ENCODE results near the gene TAT.
A peak's percentile ranks its signal among the peaks of the same experiment; 100 is the strongest.

The TAT gene

GRCh38 chr16:71536752-71537499 is 40.0 kb downstream of the TAT start:
- no peak for DNase-seq

GRCh38 chr16:71532366-71532765 is 44.5 kb downstream of the TAT start:
- DNase-seq, result no peak

- no peak for DNase-seq
Measured at GRCh38 chr16:71528863-71529262, 48.0 kb downstream of the TAT start.

- DNase-seq, result no peak
Measured at GRCh38 chr16:71528257-71528656, 48.6 kb downstream of the TAT start.

- peak; percentile 41 for DNase-seq
Measured at GRCh38 chr16:71526111-71526631, 50.7 kb downstream of the TAT start, which contains the start of gene CHST4. Gene CHST4 (plus strand): TSS chr16:71526426. CDS start chr16:71536678, 10,252 bp downstream.

GRCh38 chr16:71524566-71525553 is 52.0 kb downstream of the TAT start:
- no peak for DNase-seq

- no peak for DNase-seq
Measured at GRCh38 chr16:71520550-71520949, 56.3 kb downstream of the TAT start.

Measured in NCI-H1092 (cell line).